ENCODE results near the gene CCDC106. TPM values are rescaled to one million over a fixed set of nuclear protein-coding genes. Genes with fewer than 3 reads are reported as not detected.

CCDC106 gene
- total RNA-seq, 1 donor from 2014 or later = 11.1 TPM

DNA sequence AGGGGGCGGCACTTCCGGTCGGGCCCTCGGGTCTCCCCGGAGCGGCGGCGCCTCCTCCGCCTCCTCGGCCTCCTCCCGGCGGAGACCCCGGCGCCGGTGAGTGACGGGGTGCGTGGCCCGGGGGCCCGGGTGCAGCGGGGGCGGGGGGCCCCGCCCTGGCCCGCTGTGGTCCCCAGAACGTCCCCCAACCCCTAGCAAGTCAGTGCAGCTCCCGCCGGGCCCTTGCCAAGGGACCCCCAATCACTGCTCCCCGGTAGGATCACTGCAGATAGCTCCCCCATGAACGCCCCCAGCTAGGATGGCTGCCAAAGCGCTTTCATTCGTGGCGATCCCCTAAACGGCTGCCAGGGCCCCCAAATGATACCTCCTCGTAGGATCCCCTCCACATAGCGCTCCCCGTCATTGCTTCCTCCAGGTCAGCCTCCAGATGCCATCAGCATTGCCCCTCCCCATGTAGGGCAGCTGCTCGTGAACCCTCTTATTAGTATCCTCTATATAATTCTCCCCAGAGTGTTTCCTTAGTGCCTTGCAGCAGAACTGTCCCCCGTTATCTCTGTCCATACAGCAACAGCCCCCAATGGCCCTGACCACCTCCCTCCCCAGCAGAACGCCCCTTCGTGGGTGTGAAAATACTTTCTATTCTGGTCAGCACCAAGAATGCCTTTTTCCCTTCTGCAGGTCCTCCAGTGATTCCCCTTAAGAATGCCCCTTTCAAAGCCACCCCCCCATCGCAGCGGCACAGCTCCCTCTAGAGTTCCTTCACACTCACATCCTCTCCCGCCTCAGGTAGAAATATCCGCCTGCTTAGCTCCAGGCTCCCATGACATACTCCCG lies 42.2 kb upstream of the CCDC106 start, which contains the start of gene ZNF865:
Gene ZNF865 (plus strand): TSS at position 11 of the 834 bp plus-strand sequence. CDS start 7,972 bp downstream, outside the sequence.
- DNase-seq (peak; percentile 86), ATAC-seq (peak; percentile 65)
- peak within 1 kb of the TSS; percentile 92 for H3K27ac ChIP-seq
- TF ChIP-seq, protein P1, sequence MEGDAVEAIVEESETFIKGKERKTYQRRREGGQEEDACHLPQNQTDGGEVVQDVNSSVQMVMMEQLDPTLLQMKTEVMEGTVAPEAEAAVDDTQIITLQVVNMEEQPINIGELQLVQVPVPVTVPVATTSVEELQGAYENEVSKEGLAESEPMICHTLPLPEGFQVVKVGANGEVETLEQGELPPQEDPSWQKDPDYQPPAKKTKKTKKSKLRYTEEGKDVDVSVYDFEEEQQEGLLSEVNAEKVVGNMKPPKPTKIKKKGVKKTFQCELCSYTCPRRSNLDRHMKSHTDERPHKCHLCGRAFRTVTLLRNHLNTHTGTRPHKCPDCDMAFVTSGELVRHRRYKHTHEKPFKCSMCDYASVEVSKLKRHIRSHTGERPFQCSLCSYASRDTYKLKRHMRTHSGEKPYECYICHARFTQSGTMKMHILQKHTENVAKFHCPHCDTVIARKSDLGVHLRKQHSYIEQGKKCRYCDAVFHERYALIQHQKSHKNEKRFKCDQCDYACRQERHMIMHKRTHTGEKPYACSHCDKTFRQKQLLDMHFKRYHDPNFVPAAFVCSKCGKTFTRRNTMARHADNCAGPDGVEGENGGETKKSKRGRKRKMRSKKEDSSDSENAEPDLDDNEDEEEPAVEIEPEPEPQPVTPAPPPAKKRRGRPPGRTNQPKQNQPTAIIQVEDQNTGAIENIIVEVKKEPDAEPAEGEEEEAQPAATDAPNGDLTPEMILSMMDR (IDR thresholded peaks at IDR 0.05) = peak; percentile 70
- peaks cover 14% of the 10 kb centered on the region for H3K36me3 ChIP-seq
- intact Hi-C loops (cut with DNase I) = no loop called here
- H3K9me3 ChIP-seq = no peaks in the 10 kb centered on the region
- H3K4me3 ChIP-seq = peak within 1 kb of the TSS; percentile 66
- no peaks in the 10 kb centered on the region for H3K27me3 ChIP-seq
- H3K4me1 ChIP-seq = peaks cover 31% of the 10 kb centered on the region

DNA sequence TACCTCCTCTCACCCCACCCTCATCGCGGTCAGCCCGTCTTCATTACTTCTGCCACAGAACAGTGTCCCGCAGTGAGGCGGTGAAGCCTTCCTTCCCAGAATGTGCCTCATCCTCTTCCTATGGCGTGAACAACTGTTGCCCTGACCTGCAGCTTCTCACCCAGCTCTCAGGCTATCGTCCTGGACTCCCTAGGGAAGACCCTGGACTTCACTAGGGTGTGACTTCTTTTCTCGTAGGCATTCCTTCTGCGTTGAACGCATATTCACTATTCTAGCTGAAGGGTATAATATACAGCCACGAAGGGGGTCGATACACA lies 41.6 kb upstream of the CCDC106 start:
- peaks cover 25% of the 10 kb centered on the region for H3K4me1 ChIP-seq
- no peaks in the 10 kb centered on the region for H3K9me3 ChIP-seq
- no peaks in the 10 kb centered on the region for H3K27me3 ChIP-seq
- peak overlapping the region; percentile 66 for H3K4me3 ChIP-seq
- no peak for ATAC-seq
- intact Hi-C loops (cut with DNase I) = no loop called here
- peak overlapping the region; percentile 92 for H3K27ac ChIP-seq
- DNase-seq = no peak
- TF ChIP-seq, protein P1 (IDR thresholded peaks at IDR 0.05) = no peak
- H3K36me3 ChIP-seq = peaks cover 14% of the 10 kb centered on the region

DNA sequence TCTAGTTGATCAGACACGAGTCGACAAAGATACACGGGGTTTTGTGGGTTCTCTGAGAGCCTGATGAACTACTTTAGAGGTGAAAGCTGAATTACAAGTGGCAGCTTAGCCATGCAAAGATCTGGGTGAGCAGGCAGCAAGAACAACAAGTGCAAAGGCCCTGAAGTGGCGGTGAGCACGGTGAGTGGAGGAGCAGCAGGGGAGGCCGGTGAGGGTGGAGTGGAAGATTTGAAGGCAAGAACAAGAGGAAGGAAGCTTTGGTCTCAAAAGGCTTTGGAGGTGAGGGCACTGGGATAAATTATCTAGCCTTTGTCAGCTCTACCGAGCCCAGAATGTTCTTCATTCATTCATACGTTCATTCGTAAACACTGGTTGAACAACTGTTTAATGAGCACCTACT lies 41.2 kb upstream of the CCDC106 start:
- Histone ChIP-seq H3K36me3 (peaks cover 14% of the 10 kb centered on the region), H3K27me3 (no peaks in the 10 kb centered on the region), H3K9me3 (no peaks in the 10 kb centered on the region), H3K27ac (peak overlapping the region; percentile 92), H3K4me3 (peak overlapping the region; percentile 66), H3K4me1 (peaks cover 29% of the 10 kb centered on the region)
- ATAC-seq (no peak), DNase-seq (no peak)
- TF ChIP-seq, protein P1 (IDR thresholded peaks at IDR 0.05) = no peak
- intact Hi-C loops (cut with DNase I) = no loop called here

DNA sequence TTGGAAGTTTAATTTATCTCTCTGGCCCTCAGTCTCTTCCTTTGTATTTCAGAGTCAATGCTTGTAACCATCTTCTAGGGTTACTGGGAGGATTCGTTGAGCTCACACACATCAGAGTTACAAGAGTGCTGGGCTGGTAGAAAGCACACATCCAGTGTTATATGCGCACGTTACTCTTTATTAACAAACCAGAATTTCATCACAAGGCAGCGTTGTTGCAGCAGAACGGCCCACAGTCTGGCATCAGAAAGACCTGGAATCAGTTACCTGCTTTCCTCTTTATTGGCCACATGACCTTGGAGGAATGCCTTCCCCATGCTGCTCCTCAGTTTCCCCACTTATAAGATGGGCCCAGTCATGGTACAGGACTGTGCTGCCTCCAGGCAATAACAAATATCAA lies 38.7 kb upstream of the CCDC106 start:
- Histone ChIP-seq H3K27me3 (no peaks in the 10 kb centered on the region), H3K4me3 (no peak overlapping the region), H3K27ac (no peak overlapping the region), H3K4me1 (peaks cover 29% of the 10 kb centered on the region), H3K36me3 (peaks cover 14% of the 10 kb centered on the region), H3K9me3 (no peaks in the 10 kb centered on the region)
- ATAC-seq (no peak), DNase-seq (no peak)
- TF ChIP-seq, protein P1 (IDR thresholded peaks at IDR 0.05) = no peak
- intact Hi-C loops (cut with DNase I) = no loop called here

DNA sequence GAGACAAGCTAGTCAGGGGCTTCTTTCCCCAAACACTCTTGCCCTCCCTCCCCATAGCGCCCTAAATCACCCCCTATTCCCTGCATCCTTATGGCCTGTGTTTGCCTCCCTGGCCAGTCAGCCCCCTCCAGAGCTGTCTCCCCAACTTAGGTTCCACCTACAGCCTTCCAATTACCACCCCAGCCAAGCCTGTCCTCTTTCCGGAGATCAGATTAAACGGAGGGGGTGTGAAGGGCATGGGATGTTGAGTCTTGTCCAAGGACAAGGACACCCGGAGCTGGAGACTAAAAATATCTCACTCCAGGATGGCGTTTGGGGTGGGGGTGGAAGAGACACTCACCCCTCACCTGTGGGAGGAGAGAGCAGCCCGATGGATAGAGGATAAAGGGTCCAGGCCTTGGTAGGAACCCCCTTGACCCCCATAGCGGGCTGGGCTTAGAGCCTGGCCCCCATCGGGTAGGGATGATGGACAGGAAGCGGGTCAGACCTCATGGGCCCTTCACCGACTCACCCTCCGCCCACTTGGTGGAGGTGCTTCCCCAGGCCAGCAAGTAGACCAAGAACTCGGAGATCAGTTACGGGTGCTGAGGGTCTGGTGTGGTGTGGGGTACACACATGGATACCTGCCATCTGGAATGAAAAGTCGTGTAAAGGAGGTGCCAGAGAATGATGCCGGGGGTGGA lies 36.6 kb upstream of the CCDC106 start:
- peaks cover 27% of the 10 kb centered on the region for H3K36me3 ChIP-seq
- H3K9me3 ChIP-seq = no peaks in the 10 kb centered on the region
- H3K4me1 ChIP-seq = peaks cover 20% of the 10 kb centered on the region
- TF ChIP-seq, protein P1 (IDR thresholded peaks at IDR 0.05) = no peak
- intact Hi-C loops (cut with DNase I) = no loop called here
- no peak overlapping the region for H3K4me3 ChIP-seq
- H3K27me3 ChIP-seq = no peaks in the 10 kb centered on the region
- ATAC-seq (no peak), DNase-seq (no peak)
- no peak overlapping the region for H3K27ac ChIP-seq
